ENCODE measurements around the gene IER2. TPM values are rescaled to one million over a fixed set of nuclear protein-coding genes. Genes with fewer than 3 reads are reported as not detected.

The IER2 gene
- total and polyA plus RNA-seq, 9 donors = 18.2 to 161 (median 88.0) TPM

DNA sequence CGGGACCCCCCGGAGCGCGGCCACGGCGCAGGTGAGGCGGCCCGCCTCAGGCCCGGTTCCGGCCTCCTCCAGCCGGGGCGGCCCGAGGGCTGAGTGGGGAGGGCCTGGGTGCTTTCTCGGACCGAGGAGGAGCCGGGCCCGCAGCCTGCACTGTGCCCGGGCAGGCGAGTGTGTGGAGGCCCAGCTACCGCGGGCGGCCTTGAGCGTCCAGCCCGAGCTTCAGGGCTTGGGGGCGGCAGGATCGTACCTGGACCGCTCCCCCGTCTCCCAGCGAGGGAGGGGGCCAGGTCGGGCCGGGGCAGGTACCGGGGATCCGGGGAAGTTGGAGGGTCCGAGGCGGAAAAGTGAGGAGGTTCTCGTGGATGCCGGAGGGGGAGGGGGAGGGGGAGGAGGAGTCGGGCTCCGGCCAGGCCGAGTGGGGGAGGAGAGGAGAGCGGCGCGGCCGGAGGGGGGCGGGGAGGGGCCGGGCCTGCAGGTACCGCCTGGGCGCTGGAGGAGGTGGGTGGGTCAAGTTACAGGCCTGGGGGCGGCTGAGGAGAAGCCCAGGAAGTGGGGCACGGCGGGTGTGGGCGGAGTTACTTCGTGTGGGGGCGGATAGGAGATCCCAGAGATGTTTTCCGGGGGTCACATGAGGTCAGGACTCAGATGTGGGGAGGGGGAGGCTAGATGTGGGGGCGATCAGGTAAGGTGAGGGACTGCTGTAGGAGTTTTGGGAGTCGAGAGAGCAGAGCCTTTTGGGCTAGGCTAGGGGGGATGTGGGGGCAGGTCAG, 31.6 kb upstream of the IER2 start:
- Histone ChIP-seq H3K9me3 (replicated peaks; ENCODE audit: control insufficient read depth, low read depth, low read length) (no peaks in the 10 kb centered on the region), H3K27me3 (ENCODE audit: control insufficient read depth, insufficient read depth, low read length) (no peaks in the 10 kb centered on the region), H3K4me3 (ENCODE audit: low read length) (peak overlapping the region; percentile 94), H3K27ac (ENCODE audit: low read length) (no peak overlapping the region), H3K36me3 (ENCODE audit: control insufficient read depth, insufficient read depth, low read length) (peaks cover 10% of the 10 kb centered on the region), H3K4me1 (ENCODE audit: control insufficient read depth, insufficient read depth, low read length) (peaks cover 33% of the 10 kb centered on the region)
- DNase-seq = peak; percentile 46
- under 1% methylated on average over 43 of the region's 57 CpGs for WGBS (ENCODE audit: insufficient coverage)

DNA sequence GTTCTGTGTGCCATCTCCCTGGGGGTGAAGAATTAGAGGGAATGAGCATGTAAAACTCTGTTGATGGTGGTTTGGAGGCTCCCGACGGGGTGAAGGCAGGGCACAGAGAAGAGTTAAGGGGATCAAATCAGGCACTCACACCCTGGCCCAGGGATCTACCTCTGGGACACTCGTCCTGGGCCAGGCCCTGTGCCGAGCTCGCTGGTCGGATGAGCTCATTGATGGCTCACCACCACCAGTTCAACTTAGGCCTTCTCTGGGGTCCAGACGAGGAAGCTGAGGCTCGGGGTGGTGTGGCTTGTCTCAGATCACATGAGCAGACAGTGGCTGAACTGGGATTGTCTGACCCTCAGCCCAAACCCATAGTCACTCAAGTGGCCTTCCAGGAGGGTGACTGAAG, 30.6 kb upstream of the IER2 start:
- Histone ChIP-seq H3K4me3 (ENCODE audit: low read length) (peak overlapping the region; percentile 94), H3K27ac (ENCODE audit: low read length) (no peak overlapping the region), H3K27me3 (ENCODE audit: control insufficient read depth, insufficient read depth, low read length) (no peaks in the 10 kb centered on the region), H3K9me3 (replicated peaks; ENCODE audit: control insufficient read depth, low read depth, low read length) (no peaks in the 10 kb centered on the region), H3K4me1 (ENCODE audit: control insufficient read depth, insufficient read depth, low read length) (peaks cover 33% of the 10 kb centered on the region), H3K36me3 (ENCODE audit: control insufficient read depth, insufficient read depth, low read length) (peaks cover 9% of the 10 kb centered on the region)
- 74% methylated on average over 4 of the region's 8 CpGs for WGBS (ENCODE audit: insufficient coverage)
- DNase-seq = no peak

DNA sequence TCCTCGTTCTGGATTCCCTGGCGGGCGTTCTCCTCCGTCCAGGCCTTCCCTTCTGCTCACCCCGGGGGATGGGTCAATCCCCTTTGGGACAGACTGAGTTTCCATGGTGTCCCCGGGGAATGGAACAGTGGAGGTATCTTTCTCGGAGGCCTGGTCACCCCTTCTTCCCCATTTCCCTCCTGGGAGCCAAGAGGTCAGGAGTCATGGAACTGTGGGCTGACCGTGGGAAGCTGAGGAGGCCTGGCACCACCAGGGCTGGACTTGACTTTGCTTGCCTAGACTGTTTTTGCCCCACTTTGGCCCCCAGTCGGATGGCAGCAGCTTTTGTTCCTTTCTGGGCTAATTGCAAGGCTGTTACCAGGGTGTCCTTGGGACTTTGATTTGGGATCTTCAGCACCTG, 30.2 kb upstream of the IER2 start:
- Histone ChIP-seq H3K27me3 (ENCODE audit: control insufficient read depth, insufficient read depth, low read length) (no peaks in the 10 kb centered on the region), H3K36me3 (ENCODE audit: control insufficient read depth, insufficient read depth, low read length) (peaks cover 8% of the 10 kb centered on the region), H3K27ac (ENCODE audit: low read length) (no peak overlapping the region), H3K4me1 (ENCODE audit: control insufficient read depth, insufficient read depth, low read length) (peaks cover 33% of the 10 kb centered on the region), H3K4me3 (ENCODE audit: low read length) (no peak overlapping the region), H3K9me3 (replicated peaks; ENCODE audit: control insufficient read depth, low read depth, low read length) (no peaks in the 10 kb centered on the region)
- 71% methylated on average over 2 of the region's 9 CpGs for WGBS (ENCODE audit: insufficient coverage)
- DNase-seq = no peak

DNA sequence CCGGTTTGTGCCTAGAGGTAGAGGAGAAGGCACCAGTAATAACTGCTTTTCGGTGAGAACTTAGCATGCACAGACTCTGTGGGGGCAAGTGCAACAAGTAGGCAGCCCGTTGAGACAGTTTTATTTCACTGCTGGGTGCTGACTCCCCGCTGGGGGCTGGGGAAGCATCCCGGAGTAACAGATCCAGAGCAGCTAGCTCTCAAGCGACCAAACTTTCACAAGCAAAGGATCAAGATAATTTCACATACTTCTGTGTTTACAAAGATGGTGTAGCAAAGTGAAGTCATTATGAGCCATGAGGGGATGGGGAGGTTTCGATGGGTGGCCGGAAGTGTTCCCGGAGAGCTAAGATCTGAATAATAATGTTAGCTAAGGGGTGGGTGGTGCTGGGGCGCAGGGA, 29.4 kb upstream of the IER2 start:
- H3K4me3 ChIP-seq (ENCODE audit: low read length) = no peak overlapping the region
- H3K36me3 ChIP-seq (ENCODE audit: control insufficient read depth, insufficient read depth, low read length) = peaks cover 6% of the 10 kb centered on the region
- DNase-seq = no peak
- peaks cover 25% of the 10 kb centered on the region for H3K4me1 ChIP-seq (ENCODE audit: control insufficient read depth, insufficient read depth, low read length)
- 94% methylated on average over 6 of the region's 10 CpGs for WGBS (ENCODE audit: insufficient coverage)
- H3K27ac ChIP-seq (ENCODE audit: low read length) = no peak overlapping the region
- no peaks in the 10 kb centered on the region for H3K9me3 ChIP-seq (replicated peaks; ENCODE audit: control insufficient read depth, low read depth, low read length)
- no peaks in the 10 kb centered on the region for H3K27me3 ChIP-seq (ENCODE audit: control insufficient read depth, insufficient read depth, low read length)

DNA sequence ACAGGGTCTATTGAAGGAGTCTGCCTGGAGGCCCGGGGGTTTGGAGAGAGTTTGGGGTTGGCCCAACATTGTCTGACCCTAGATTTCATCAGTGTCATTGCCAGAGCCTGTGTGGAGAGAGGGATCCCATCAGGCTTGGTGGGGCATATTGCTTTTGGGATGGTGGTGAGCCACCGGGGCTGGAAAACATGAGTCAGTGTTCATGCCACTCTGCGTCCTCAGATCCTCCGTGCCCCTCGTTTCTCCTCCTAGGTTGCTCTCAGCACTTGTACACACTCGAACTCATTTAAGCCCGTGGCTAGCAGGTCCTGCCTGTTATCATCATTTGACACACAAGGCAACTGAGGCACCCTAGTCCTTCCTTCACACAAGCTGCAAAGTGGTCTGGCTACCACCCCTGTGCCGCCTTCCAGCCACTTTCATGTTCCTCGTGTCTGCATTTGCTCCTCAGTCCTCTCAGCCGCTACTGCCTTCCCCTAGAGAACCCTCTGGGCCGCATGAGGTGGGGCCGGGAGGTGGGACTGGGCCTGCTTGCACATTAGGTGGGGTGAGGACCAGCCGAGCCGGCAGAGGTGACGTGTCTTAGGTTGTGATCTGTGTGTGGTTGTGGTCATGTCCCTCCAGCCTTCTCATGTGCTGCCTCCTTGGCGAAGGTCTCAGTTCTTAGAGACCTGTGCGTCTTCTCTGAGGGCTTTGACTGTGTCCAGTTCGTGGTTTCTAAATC, 28.5 kb upstream of the IER2 start:
- peaks cover 6% of the 10 kb centered on the region for H3K36me3 ChIP-seq (ENCODE audit: control insufficient read depth, insufficient read depth, low read length)
- H3K27me3 ChIP-seq (ENCODE audit: control insufficient read depth, insufficient read depth, low read length) = no peaks in the 10 kb centered on the region
- DNase-seq = no peak
- H3K27ac ChIP-seq (ENCODE audit: low read length) = no peak overlapping the region
- no peaks in the 10 kb centered on the region for H3K9me3 ChIP-seq (replicated peaks; ENCODE audit: control insufficient read depth, low read depth, low read length)
- WGBS (ENCODE audit: insufficient coverage) = 83% methylated on average over 11 of the region's 18 CpGs
- H3K4me1 ChIP-seq (ENCODE audit: control insufficient read depth, insufficient read depth, low read length) = peaks cover 21% of the 10 kb centered on the region
- no peak overlapping the region for H3K4me3 ChIP-seq (ENCODE audit: low read length)

DNA sequence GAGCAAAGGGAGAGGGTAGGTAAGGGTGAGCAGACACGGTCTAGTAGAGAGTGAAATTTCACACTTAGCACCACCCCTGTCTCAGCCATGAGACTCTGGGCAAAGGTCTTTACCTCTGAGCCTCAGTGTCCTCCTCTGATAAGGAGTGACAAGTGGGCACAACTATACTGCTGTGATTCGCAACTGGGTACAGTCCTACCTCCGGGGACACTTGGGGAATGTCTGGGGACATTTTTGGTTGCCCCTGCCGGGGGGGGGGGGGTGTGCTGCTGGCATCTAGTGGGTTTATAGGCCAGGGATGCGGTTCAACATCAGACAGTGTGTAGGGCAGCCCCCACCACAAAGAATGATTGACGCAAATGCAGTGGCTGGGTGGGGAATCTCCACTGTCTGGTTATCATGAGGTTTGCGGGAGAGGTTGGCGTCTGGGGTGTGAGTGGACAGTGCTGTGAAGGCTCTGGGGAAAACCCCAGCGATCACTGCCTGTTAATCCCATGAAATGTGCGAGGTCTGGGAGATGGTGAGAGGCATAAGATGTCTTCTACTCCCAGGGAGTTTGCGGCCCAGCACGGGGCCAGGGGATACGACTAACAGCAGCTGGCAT, 27.8 kb upstream of the IER2 start:
- DNase-seq = no peak
- 91% methylated on average over 10 of the region's 13 CpGs for WGBS (ENCODE audit: insufficient coverage)

DNA sequence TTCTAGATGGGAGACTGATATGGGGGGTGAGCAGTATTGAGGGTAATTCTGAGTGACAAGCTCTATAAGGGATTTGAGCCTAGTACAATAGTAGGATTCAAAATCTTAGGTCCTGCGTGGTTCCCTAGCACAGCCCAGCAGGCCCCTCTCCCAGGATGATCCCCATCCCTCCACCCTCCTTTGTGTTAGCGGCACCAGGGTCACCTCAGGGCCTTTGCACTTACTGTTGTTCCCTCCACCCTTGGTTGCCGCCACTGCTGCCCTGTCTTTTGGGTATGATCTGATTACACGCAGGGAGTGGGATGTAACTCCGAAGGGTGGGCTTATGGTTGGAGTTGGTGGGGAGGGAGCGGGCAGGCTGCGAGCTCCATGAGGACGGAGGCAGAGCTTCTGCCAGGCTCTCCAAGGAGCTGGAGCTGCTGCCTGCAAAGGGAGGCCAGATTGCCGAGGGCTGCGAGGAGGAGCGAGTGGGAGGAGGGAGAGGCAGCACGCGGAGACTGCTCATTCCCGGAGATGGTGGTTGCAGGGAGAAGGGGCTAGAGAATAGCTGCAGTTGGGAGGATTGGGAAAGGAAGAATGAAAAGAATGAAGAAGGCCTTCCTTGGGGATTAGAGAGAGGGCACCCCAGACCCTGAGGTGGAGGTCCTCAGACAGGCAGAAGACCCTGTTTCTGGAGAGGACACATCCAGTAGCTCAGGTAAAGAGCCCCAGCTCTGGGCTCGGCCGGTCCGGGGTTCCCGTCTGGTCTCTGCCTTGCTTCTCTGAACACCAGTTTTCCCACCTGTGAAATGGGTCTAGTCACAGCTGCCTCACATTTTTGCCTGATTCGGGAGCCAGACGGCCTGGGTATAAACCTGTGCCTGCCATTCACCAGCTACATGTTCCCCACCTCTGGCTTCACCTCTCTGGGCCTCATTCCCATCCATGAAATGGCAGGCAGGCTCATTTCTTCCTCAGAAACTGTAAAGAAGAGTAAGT, 26.9 kb upstream of the IER2 start:
- H3K4me1 ChIP-seq (ENCODE audit: control insufficient read depth, insufficient read depth, low read length) = peaks cover 16% of the 10 kb centered on the region
- H3K4me3 ChIP-seq (ENCODE audit: low read length) = no peak overlapping the region
- DNase-seq = no peak
- H3K27ac ChIP-seq (ENCODE audit: low read length) = no peak overlapping the region
- 84% methylated on average over 17 of the region's 20 CpGs for WGBS (ENCODE audit: insufficient coverage)
- H3K9me3 ChIP-seq (replicated peaks; ENCODE audit: control insufficient read depth, low read depth, low read length) = no peaks in the 10 kb centered on the region
- H3K27me3 ChIP-seq (ENCODE audit: control insufficient read depth, insufficient read depth, low read length) = no peaks in the 10 kb centered on the region
- H3K36me3 ChIP-seq (ENCODE audit: control insufficient read depth, insufficient read depth, low read length) = peaks cover 6% of the 10 kb centered on the region

More for the DNA sequence above, 27.8 kb upstream of the IER2 start:
- no peak overlapping the region for H3K4me3 ChIP-seq (ENCODE audit: low read length)
- H3K9me3 ChIP-seq (replicated peaks; ENCODE audit: control insufficient read depth, low read depth, low read length) = no peaks in the 10 kb centered on the region
- H3K36me3 ChIP-seq (ENCODE audit: control insufficient read depth, insufficient read depth, low read length) = peaks cover 6% of the 10 kb centered on the region
- H3K4me1 ChIP-seq (ENCODE audit: control insufficient read depth, insufficient read depth, low read length) = peaks cover 16% of the 10 kb centered on the region
- no peaks in the 10 kb centered on the region for H3K27me3 ChIP-seq (ENCODE audit: control insufficient read depth, insufficient read depth, low read length)
- no peak overlapping the region for H3K27ac ChIP-seq (ENCODE audit: low read length)

DNA sequence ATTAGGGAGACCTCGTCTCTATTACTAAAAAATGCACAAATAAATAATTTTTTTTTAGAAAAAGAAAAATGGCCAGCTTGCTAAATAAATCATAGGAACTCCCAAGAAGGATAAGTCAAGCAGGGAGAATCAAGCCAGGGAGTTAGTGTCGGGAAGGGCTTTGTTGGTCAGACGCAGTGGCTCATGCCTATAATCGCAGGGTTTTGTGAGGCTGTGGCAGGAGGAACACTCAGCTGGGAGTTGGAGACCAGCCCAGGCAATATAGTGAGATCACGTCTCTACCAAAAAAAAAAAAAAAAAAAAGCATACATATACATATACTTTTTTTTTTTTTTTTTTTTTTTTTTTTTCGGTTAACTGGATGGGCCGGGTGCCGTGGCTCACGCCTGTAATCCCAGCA, 23.2 kb upstream of the IER2 start:
- no peaks in the 10 kb centered on the region for H3K27me3 ChIP-seq (ENCODE audit: control insufficient read depth, insufficient read depth, low read length)
- no peaks in the 10 kb centered on the region for H3K4me1 ChIP-seq (ENCODE audit: control insufficient read depth, insufficient read depth, low read length)
- WGBS (ENCODE audit: insufficient coverage) = 67% methylated on average over 1 of the region's 9 CpGs
- DNase-seq = no peak
- no peak overlapping the region for H3K27ac ChIP-seq (ENCODE audit: low read length)
- peaks cover 6% of the 10 kb centered on the region for H3K36me3 ChIP-seq (ENCODE audit: control insufficient read depth, insufficient read depth, low read length)
- no peak overlapping the region for H3K4me3 ChIP-seq (ENCODE audit: low read length)
- no peaks in the 10 kb centered on the region for H3K9me3 ChIP-seq (replicated peaks; ENCODE audit: control insufficient read depth, low read depth, low read length)

DNA sequence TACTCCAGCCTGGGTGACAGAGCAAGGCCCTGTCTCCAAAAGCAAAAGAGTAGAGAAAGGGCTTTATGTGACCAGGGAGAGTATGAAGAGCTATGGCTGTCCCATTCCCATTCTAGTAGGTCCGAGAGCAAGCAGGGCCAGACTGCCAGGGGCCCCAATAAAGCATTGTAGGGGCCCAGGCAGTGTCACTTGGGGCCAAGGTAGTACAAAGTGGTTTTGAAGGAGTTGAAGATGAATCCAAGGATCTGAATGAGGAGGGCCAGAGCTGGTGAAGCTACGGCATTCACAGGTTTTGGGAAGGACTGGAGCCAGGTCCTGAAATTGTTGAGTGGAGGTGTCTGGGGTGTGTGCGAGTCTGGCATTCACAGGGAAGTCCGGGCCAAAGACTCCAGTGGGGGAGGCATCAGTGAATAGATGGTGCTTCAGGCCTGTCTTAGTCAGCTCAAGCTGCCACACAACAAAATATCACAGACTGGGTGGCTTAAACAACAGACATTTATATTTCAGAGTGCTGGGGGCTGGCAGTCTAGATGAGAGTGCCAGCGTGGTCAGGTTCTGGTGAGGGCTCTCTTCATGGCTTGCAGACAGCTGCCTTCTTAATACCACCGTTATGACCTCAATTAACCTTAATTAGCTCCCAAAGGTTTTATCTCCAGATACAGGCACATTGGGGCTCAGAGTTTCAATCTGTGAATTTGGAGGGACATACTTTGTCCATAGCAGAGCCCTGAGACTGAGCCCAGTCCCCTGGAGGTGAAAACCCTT, 22.2 kb upstream of the IER2 start:
- H3K4me1 ChIP-seq (ENCODE audit: control insufficient read depth, insufficient read depth, low read length) = no peaks in the 10 kb centered on the region
- no peaks in the 10 kb centered on the region for H3K9me3 ChIP-seq (replicated peaks; ENCODE audit: control insufficient read depth, low read depth, low read length)
- H3K27me3 ChIP-seq (ENCODE audit: control insufficient read depth, insufficient read depth, low read length) = no peaks in the 10 kb centered on the region
- H3K36me3 ChIP-seq (ENCODE audit: control insufficient read depth, insufficient read depth, low read length) = peaks cover 6% of the 10 kb centered on the region
- H3K27ac ChIP-seq (ENCODE audit: low read length) = no peak overlapping the region
- H3K4me3 ChIP-seq (ENCODE audit: low read length) = no peak overlapping the region
- DNase-seq = no peak
- WGBS (ENCODE audit: insufficient coverage) = 80% methylated on average over 3 of the region's 6 CpGs
